ENCODE results near the gene LAMB3.
"Not testable (repeated sequence)": the region's sequence is repeated elsewhere in the genome, so short reads cannot be mapped to it uniquely, and the experiment has no call there.

LAMB3 gene

DNA sequence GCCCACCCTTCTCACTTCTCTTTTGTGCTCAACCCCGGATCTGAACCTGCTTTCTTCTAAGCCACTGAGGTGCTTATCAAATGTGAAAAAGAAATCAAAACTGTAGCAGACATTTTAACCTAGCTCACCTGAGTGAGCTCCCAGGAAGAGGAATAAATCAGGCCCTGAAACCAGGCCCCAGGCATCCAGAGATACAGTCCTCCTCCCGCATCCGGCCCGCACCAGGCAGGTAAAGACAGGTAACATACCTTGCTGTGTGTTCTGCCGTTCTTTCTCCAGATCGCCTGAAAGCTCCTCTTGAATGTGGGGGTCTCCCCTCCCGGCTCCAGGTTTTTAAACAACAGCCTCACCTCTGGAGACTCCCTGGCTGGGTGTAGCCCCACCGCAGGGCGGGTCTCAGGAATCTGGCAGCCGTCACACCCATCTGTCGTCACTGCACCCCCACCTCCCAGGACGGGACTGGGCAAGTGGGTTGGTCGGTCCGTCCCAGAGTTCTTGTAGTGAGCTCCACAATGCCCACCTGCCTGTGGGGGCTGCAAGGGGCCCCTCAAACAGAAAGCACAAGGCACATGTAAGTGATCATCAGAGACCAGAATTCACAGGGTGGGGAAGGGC lies at the start of gene LAMB3:
TSS of gene LAMB3 (minus strand) at position 305 of the 615 bp plus-strand sequence. CDS start 1,481 bp downstream, outside the sequence.
- DNase-seq (ENCODE audit: low spot score), result no peak

DNA sequence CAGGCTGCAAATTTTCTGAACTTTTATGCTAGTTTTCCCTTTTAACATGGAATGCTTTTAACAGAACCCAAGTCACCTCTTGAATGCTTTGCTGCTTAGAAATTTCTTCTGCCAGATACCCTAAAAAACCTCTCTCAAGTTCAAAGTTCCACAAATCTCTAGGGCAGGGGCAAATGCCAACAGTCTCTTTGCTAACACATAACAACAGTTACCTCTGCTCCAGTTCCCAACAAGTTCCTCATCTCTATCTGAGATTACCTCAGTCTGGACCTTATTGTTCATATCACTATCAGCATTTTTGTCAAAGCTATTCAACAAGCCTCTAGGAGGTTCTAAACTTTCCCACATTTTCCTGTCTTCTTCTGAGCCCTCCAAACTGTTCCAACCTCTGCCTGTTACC lies 48.5 kb upstream of the LAMB3 start:
- not testable (repeated sequence) for DNase-seq (ENCODE audit: low spot score)

- DNase-seq (ENCODE audit: low spot score), result no peak
Observed at GRCh38 chr1:209697126-209697525, 44.9 kb upstream of the LAMB3 start.

- no peak for DNase-seq (ENCODE audit: low spot score)
Observed at GRCh38 chr1:209696673-209697072, 44.4 kb upstream of the LAMB3 start.

DNA sequence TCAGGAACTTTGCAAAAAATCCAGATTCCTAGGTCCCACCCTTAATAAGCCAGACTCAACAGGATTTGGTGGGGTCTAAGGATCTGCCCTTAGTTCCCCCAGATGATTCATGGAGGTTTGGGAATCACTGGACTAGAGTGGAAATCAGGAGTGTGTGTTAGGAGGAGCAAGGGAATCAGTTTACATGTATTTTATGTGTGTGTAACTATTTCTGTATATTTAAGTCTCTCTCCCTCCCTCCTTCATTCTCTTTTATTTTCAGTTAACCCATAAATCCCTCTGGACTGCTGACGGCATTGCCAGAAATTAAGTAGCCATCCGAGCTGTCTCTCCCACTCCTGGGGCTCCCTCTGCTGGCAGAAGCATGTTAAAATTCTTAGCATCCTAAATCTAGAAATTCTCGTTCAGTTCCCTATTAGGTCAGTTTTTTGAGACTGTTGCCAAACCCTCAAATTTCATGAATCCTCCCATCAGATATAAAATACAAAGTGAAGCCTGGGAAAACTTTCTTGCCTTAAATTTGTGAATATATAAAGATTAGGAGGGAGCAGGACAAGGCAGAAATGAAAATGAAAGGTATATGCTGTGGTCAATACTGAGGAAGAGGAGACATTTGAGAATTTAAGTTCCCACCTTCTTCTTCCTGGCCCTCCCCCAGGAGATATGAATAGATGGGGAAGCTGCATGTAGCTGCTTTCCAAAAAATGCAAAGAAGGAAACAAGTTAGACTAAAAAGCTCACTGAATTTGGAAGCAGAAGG lies 40.7 kb upstream of the LAMB3 start:
- peak; percentile 80 for DNase-seq (ENCODE audit: low spot score)

DNA sequence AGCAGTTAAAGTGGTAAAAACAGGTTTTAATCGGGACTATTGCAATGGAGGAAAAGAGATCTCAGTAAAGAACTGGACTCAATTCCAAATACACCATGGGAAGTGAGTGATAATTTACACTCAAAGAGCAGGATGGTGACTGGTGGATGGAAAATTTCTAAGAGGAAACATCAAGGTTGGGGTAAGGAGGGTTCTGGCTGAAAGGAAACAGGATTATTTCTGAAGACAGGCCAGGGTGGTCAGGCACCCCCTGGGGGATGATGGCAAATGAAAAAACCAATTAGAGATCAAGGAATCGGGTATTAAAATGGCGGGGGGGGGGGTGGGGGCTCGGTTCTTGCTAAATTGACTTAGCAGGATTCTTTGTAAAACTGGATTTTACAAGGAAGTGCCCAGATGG lies 40.1 kb upstream of the LAMB3 start:
- DNase-seq (ENCODE audit: low spot score), result no peak

- no peak for DNase-seq (ENCODE audit: low spot score)
Observed at GRCh38 chr1:209691237-209691636, 39.0 kb upstream of the LAMB3 start.

- DNase-seq (ENCODE audit: low spot score), result no peak
Observed at GRCh38 chr1:209689477-209689876, 37.3 kb upstream of the LAMB3 start.

- DNase-seq (ENCODE audit: low spot score), result no peak
Observed at GRCh38 chr1:209688746-209689234, 36.6 kb upstream of the LAMB3 start.

- DNase-seq (ENCODE audit: low spot score), result no peak
Observed at GRCh38 chr1:209686322-209686721, 34.1 kb upstream of the LAMB3 start.

DNA sequence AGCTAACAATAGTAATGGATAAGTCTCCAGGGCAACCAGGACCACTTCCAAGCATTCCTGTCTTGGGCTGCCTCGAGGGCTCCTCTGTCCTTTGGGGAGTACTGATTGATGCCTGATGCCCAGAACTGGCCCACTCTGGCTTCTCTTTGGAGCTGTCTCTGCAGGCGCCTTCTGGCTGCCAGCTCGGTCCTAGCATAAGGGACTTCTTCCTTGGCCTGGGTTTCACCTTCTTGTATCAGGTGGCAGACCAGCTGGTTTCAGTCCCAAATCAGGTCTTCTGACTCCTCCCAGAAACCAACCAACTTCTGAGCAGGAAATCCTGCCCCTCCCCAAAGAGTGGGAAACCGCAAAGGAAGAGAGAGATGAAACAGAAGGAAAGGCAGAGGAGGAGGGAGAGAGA lies 33.6 kb upstream of the LAMB3 start:
- DNase-seq (ENCODE audit: low spot score), result peak; percentile 74

DNA sequence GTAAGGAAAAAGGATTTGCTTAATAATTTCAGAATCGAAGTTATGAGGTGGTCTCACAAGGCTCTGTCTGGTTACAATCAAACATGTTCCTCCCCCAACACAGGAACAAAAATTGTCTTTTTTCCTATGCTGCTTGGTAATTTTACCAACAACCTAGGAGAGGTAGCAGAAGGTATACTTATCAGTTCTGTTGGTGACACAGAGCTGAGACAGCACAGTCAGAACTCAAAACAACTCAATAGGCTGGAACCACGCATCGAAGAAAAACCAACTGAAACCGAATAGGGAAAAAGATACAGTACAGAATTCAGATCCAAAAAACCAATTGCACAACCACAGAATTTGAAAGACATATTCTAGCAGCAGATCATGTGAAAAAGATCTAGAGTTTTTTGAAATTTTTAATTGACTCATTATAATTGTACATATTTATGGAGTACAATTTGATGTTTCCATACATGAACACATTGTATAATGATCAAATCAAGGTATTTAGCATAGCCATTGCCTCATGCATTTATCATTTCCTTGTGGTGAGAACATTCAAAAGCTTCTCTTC lies 26.8 kb upstream of the LAMB3 start:
- DNase-seq (ENCODE audit: low spot score), result no peak

GRCh38 chr1:209675565-209676154 lies 23.4 kb upstream of the LAMB3 start:
- no peak for DNase-seq (ENCODE audit: low spot score)

GRCh38 chr1:209674957-209675564 lies 22.8 kb upstream of the LAMB3 start, which contains the start of gene G0S2:
TSS of gene G0S2 (plus strand) at chr1:209675412. CDS start at chr1:209675685, 273 bp downstream.
- DNase-seq (ENCODE audit: low spot score), result peak; percentile 52

DNA sequence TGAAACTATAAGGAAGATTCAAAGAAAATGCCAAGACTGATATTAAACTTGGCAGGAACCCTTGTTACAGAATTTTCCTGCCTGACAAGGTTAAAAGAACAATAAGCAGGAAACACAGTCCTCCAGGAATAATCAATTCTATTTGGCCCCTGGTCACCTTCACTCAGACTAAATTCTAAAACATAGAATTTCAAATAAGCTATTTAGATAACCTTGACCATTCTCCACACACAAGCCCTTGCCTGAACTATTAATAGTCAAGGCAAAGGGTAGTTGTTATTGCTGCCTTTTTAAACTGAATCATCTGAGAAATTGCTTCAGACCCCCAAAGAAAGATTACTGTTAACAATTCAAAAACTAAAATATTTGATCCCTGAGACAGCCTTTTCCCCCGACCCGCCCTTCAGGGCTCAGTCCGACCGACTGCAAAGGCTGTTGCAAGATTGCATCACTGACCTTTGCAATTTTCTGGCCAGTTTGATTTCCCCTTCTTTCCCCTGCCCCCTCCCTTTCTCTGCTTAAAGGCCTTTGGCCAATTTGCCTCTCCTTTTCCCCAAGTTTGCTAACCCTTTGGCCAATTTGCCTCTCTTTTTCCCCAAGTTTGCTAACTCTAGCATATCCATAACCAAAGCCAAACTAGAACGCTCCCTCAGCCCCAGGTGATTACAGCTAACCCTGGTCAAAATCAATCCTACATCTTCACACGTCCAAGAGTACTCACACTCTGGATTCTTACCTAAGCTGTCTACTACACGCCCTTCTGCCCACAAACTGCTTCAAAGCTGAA lies 21.6 kb upstream of the LAMB3 start:
- no peak for DNase-seq (ENCODE audit: low spot score)

- DNase-seq (ENCODE audit: low spot score), result peak; percentile 88
Observed at GRCh38 chr1:209672705-209673630, 20.7 kb upstream of the LAMB3 start.

DNA sequence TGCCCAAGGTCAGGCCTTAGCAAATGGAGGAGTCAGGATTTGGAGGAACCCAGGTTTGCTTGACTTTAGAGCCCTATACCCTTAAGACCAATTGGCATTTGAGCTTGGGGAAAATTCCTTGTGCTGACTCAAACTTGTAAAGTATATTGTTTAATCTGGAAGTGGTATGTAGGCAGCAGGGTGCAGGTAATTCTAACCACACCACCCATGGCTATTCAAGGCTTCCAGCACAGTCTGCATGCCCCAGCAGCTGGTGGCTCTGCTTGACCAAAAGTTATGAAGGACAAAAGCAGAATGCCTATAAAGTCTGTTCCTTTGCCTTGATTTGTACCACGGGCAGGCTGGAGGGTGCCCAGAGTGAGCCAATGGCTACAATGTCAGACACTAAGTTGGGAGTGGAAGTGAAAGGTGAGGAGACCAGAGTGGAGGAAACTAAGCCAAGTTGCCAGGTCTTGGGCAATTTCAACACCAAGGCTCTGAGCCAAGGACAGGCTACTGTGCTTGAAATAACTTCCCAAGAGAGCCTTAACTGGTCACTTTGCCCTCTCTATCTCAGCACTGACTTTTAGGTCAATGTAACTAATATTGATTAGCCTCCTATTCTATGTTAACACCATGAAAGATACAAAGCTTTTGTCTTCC lies 18.3 kb upstream of the LAMB3 start:
- no peak for DNase-seq (ENCODE audit: low spot score)

- DNase-seq (ENCODE audit: low spot score), result no peak
Observed at GRCh38 chr1:209667708-209668107, 15.5 kb upstream of the LAMB3 start.

DNA sequence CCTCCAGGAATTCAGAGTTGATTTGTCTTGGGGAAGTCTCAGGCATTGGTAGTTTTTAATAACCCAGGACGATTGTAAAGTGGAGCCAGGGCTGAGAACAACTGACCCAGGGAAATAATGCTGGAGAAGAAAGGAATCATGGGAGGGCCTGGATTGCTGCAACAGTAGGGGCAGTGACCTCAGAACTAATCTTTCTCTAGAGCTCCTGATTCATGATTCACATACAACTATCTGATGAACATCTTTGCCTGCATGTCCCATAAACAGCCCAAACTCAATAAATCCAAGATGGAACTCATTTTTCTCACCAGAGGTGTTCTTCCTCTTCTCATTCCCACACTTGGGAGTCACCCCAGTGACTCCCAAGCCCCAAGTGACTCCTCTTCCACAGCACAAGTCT lies 14.9 kb upstream of the LAMB3 start:
- DNase-seq (ENCODE audit: low spot score), result no peak

GRCh38 chr1:209662879-209663327 lies 10.7 kb upstream of the LAMB3 start:
- no peak for DNase-seq (ENCODE audit: low spot score)
